ENCODE data around the gene MAPK14. TPM values are rescaled to one million over a fixed set of nuclear protein-coding genes. Genes with fewer than 3 reads are reported as not detected.

The MAPK14 gene
- total RNA-seq, 4 donors from 2014 or later: 85.2 to 201 (median 124) TPM

GRCh38 chr6:36023996-36024795, 3.4 kb upstream of the MAPK14 start, which contains the start of gene SLC26A8:
SLC26A8 (minus strand) TSS chr6:36024641; CDS start chr6:36019707, 4,934 bp downstream.
- intact Hi-C loops (cut with DNase I): loop anchor here (10.0 kb wide), 1 partner anchor 341 kb away; no protein-coding TSS in a partner anchor
- Histone ChIP-seq H3K27me3 (no peaks in the 10 kb centered on the region), H3K4me1 (peaks cover 0 to 4% of the 10 kb centered on the region in 2 donors), H3K36me3 (no peaks in the 10 kb centered on the region), H3K9me3 (no peaks in the 10 kb centered on the region), H3K27ac (no peak within 1 kb of the TSS), H3K4me3 (replicated peaks in 1 of 3) (no peak within 1 kb of the TSS)
- TF ChIP-seq, protein P1, sequence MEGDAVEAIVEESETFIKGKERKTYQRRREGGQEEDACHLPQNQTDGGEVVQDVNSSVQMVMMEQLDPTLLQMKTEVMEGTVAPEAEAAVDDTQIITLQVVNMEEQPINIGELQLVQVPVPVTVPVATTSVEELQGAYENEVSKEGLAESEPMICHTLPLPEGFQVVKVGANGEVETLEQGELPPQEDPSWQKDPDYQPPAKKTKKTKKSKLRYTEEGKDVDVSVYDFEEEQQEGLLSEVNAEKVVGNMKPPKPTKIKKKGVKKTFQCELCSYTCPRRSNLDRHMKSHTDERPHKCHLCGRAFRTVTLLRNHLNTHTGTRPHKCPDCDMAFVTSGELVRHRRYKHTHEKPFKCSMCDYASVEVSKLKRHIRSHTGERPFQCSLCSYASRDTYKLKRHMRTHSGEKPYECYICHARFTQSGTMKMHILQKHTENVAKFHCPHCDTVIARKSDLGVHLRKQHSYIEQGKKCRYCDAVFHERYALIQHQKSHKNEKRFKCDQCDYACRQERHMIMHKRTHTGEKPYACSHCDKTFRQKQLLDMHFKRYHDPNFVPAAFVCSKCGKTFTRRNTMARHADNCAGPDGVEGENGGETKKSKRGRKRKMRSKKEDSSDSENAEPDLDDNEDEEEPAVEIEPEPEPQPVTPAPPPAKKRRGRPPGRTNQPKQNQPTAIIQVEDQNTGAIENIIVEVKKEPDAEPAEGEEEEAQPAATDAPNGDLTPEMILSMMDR (IDR thresholded peaks at IDR 0.05): no peak
- no peak for TF ChIP-seq POLR2A (IDR thresholded peaks at IDR 0.05)
- WGBS, 2 donors: 33 to 43% methylated on average over 15 to 28 of the region's 44 CpGs
- DNase-seq: peak in 1 of 2 donors; percentile 9

DNA sequence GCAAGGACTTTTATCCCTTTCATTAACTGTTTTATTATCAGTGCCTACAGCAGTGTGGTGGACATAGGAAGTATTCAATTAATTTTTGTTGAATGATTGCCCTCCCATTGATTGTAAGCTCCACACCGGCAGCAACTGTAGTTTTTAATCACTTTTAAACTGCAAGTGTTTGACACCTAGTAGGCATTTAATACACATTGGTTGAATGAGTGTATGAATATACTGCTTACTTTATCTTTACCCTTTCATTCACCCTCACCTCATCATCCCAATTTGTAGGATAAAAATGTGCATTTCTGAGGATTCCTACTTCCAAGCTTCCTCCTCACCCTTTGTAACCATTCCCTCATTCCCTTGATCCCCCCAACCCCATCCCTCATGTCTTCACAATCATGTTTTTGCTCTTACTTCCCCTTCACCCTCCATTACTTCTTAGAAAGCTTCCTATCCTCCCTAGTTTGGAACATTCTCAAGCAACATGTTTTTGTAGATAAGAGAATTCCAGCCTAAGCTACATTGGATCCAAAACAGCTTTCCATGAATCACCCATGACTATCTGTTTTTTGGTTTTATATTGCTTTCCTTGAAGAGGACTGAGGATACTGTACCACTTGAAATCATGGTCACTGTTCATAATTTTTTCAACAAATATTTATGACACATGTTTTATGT, 2.2 kb upstream of the MAPK14 start:
- WGBS, 2 donors: 92 to 93% methylated on average over 1 of the region's 1 CpG
- TF ChIP-seq, protein P1 (IDR thresholded peaks at IDR 0.05): no peak
- TF ChIP-seq POLR2A (IDR thresholded peaks at IDR 0.05): no peak
- H3K4me3 ChIP-seq (replicated peaks in 1 of 3): no peak overlapping the region
- intact Hi-C loops (cut with DNase I): loop anchor here (5.0 to 10.0 kb wide), 2 partner anchors 172 to 339 kb away; partner anchors contain the start of gene BRPF3
- no peak overlapping the region for H3K27ac ChIP-seq
- H3K27me3 ChIP-seq: no peaks in the 10 kb centered on the region
- no peaks in the 10 kb centered on the region for H3K9me3 ChIP-seq
- peaks cover 9 to 12% of the 10 kb centered on the region in 2 donors for H3K4me1 ChIP-seq
- no peak for DNase-seq
- no peaks in the 10 kb centered on the region for H3K36me3 ChIP-seq

GRCh38 chr6:36025932-36026327, 1.7 kb upstream of the MAPK14 start:
- intact Hi-C loops (cut with DNase I): loop anchor here (2.0 to 10.0 kb wide), 3 partner anchors 69 to 339 kb away; partner anchors contain the start of gene BRPF3
- 74 to 77% methylated on average over 5 of the region's 5 CpGs for WGBS, 2 donors
- H3K4me3 ChIP-seq (replicated peaks in 1 of 3): no peak overlapping the region

GRCh38 chr6:36028088-36028876, 674 bp downstream of the MAPK14 start:
- H3K4me3 ChIP-seq (replicated peaks in 1 of 3): peak overlapping the region; percentile 71 to 99 (median 95)
- H3K9me3 ChIP-seq: no peaks in the 10 kb centered on the region
- intact Hi-C loops (cut with DNase I): loop anchor here (5.0 to 10.0 kb wide), 2 partner anchors 169 to 337 kb away; partner anchors contain the start of gene BRPF3
- DNase-seq: peak; percentile 52 to 58
- H3K27ac ChIP-seq: peak overlapping the region; percentile 80 to 96 (median 96)
- WGBS, 2 donors: 0 to 1% methylated on average over 12 to 29 of the region's 44 CpGs
- H3K4me1 ChIP-seq: peaks cover 35 to 41% of the 10 kb centered on the region in 2 donors
- TF ChIP-seq, protein P1 (IDR thresholded peaks at IDR 0.05): peak in 1 of 6 experiments; percentile 7
- TF ChIP-seq POLR2A (IDR thresholded peaks at IDR 0.05): no peak
- no peaks in the 10 kb centered on the region for H3K27me3 ChIP-seq
- no peaks in the 10 kb centered on the region for H3K36me3 ChIP-seq

More at GRCh38 chr6:36025932-36026327, 1.7 kb upstream of the MAPK14 start:
- no peak for TF ChIP-seq POLR2A (IDR thresholded peaks at IDR 0.05)
- TF ChIP-seq, protein P1 (IDR thresholded peaks at IDR 0.05): no peak
- H3K9me3 ChIP-seq: no peaks in the 10 kb centered on the region
- no peaks in the 10 kb centered on the region for H3K27me3 ChIP-seq
- no peak for DNase-seq
- H3K27ac ChIP-seq: no peak overlapping the region
- H3K4me1 ChIP-seq: peaks cover 14 to 17% of the 10 kb centered on the region in 2 donors
- H3K36me3 ChIP-seq: no peaks in the 10 kb centered on the region
